A549 (cell line): Measurements from ENCODE around the gene POMGNT2. TPM values are rescaled to one million over a fixed set of nuclear protein-coding genes. Genes with fewer than 3 reads are reported as not detected.

Source experiments
- ATAC-seq, 2 experiments: fragments of 200-7000 bp in 1 of 2; fragments of >200 bp in 1 of 2; cut with Nextera tagmentation in 1 of 2; cut with Tn5 transposase in 1 of 2; 3 replicates each; pipeline versions ENCODE4 v1.8.0 to v1.9.1; 2018 to 2020; ENCODE audit warnings: mild to moderate bottlenecking in 1 of 2, moderate library complexity in 1 of 2
- CTCF ChIA-PET: fragments of 300-600 bp; sonication (Branson Sonifier 250); formaldehyde crosslinking; extraction: SDS; loops from one replicate; lab custom pipeline; 2021; ENCODE audit warnings: antibody characterized with exemption, inconsistent platforms; lab: Yijun Ruan, JAX
- POLR2A ChIA-PET: fragments of 350-600 bp; formaldehyde crosslinking; extraction: SDS; loops from one replicate; lab custom pipeline; 2021; ENCODE audit warnings: antibody characterized with exemption, inconsistent platforms; lab: Yijun Ruan, JAX
- DNase-seq, 2 experiments: peaks; one replicate each; pipeline versions ENCODE4 v3.0.0 to v3.0.0-alpha.2; 2011 to 2016; ENCODE audit warnings: low read depth in 1 of 2, low spot score in 1 of 2
- FAIRE-seq: peaks from 2 replicates; lab custom pipeline; 2011; peaks lifted over from hg19 to GRCh38; lab: Jason Lieb, UNC
- H3K27ac ChIP-seq, 2 experiments: fragments of >200 bp; sonication (Bioruptor Twin); formaldehyde crosslinking; 3 replicates each; pipeline ENCODE4 v1.5.1; 2016 to 2017
- H3K4me1 ChIP-seq: fragments of >200 bp; sonication (Bioruptor Twin); formaldehyde crosslinking; 3 replicates; pipeline ENCODE4 v1.6.1; 2016
- H3K4me2 ChIP-seq: fragments of >200 bp; sonication (Bioruptor Twin); formaldehyde crosslinking; 3 replicates; pipeline ENCODE4 v1.6.1; 2016
- H3K4me3 ChIP-seq: fragments of >200 bp; sonication (Bioruptor Twin); formaldehyde crosslinking; 3 replicates; pipeline ENCODE4 v1.5.1; 2016
- H3K9me3 ChIP-seq: fragments of >200 bp; sonication (Bioruptor Twin); formaldehyde crosslinking; 3 replicates; pipeline ENCODE4 v1.6.1; 2016
- CBX2 ChIP-seq: fragments of 200-600 bp; sonication (generic); IDR thresholded peaks from 2 replicates; pipeline ENCODE4 v1.6.1; 2016; ENCODE audit warnings: low read depth, mild to moderate bottlenecking, borderline replicate concordance
- CBX8 ChIP-seq: fragments of 200-600 bp; sonication (generic); IDR thresholded peaks from 2 replicates; pipeline ENCODE4 v1.6.1; 2016
- CEBPB ChIP-seq, 2 experiments: fragments of >200 bp in 1 of 2; sonication (Bioruptor Twin) in 1 of 2; formaldehyde crosslinking in 1 of 2; IDR thresholded peaks; 2 replicates each; pipeline ENCODE4 v1.6.1; 2012 to 2016
- FOXS1 ChIP-seq: fragments of 250-450 bp; sonication (Bioruptor Pico); IDR thresholded peaks from 2 replicates; pipeline ENCODE4 v1.5.0; 2020; ENCODE audit warnings: mild to moderate bottlenecking, moderate library complexity
- GATA3 ChIP-seq: IDR thresholded peaks from 2 replicates; pipeline ENCODE4 v1.6.1; 2012; ENCODE audit warnings: borderline replicate concordance
- HEYL ChIP-seq: fragments of 250-450 bp; sonication (Bioruptor Pico); IDR thresholded peaks from 2 replicates; pipeline ENCODE4 v1.8.0; 2021; ENCODE audit warnings: mild to moderate bottlenecking, moderate library complexity
- HOXB5 ChIP-seq: fragments of 250-450 bp; sonication (Bioruptor Pico); IDR thresholded peaks from 2 replicates; pipeline ENCODE4 v1.5.0; 2020; ENCODE audit warnings: mild to moderate bottlenecking, moderate library complexity
- KDM5A ChIP-seq: fragments of 200-600 bp; sonication (generic); IDR thresholded peaks from 2 replicates; pipeline ENCODE4 v1.6.1; 2016; ENCODE audit warnings: antibody characterized with exemption, mild to moderate bottlenecking
- NFE2L2 ChIP-seq: fragments of 150-350 bp; conservative IDR thresholded peaks from 2 replicates; pipeline ENCODE4 v1.6.1; 2014; ENCODE audit warnings: low read length
- NR3C1 ChIP-seq: fragments of >200 bp; sonication (Bioruptor Twin); formaldehyde crosslinking; IDR thresholded peaks from 3 replicates; pipeline ENCODE4 v1.6.1; 2017
- POLR2A ChIP-seq: IDR thresholded peaks from 2 replicates; pipeline ENCODE4 v1.6.1; 2012; ENCODE audit warnings: mild to moderate bottlenecking, low read length
- POLR2AphosphoS2 ChIP-seq: conservative IDR thresholded peaks from 2 replicates; pipeline ENCODE4 v1.6.1; 2012; ENCODE audit warnings: low read length, improper control_type of control experiment, inconsistent platforms
- RARB ChIP-seq: fragments of 250-450 bp; sonication (Bioruptor Pico); IDR thresholded peaks from 2 replicates; pipeline ENCODE4 v1.8.0; 2021; ENCODE audit warnings: mild to moderate bottlenecking, moderate library complexity
- RNF2 ChIP-seq: fragments of 200-600 bp; sonication (generic); IDR thresholded peaks from 2 replicates; pipeline ENCODE4 v1.6.1; 2016; ENCODE audit warnings: low read depth, mild to moderate bottlenecking, antibody characterized with exemption, moderate library complexity, borderline replicate concordance
- SREBF2 ChIP-seq: fragments of 450-650 bp; IDR thresholded peaks from 2 replicates; pipeline ENCODE4 v1.6.1; 2014; ENCODE audit warnings: mild to moderate bottlenecking, moderate library complexity
- TFCP2L1 ChIP-seq: fragments of 250-450 bp; sonication (Bioruptor Pico); IDR thresholded peaks from 2 replicates; pipeline ENCODE4 v1.5.0; 2021; ENCODE audit warnings: mild to moderate bottlenecking
- ZC3H11A ChIP-seq: fragments of 450-650 bp; IDR thresholded peaks from 2 replicates; pipeline ENCODE4 v1.6.1; 2014; ENCODE audit warnings: antibody characterized with exemption, mild to moderate bottlenecking
- ZNF302 ChIP-seq: fragments of 250-450 bp; sonication (Bioruptor Pico); IDR thresholded peaks from 2 replicates; pipeline ENCODE4 v1.9.0; 2021; ENCODE audit warnings: inconsistent platforms, mild to moderate bottlenecking, moderate library complexity
- WGBS: methylation state at CpG from one replicate; pipeline ENCODE4 v1.1.6; 2017; ENCODE audit errors: missing lambda C conversion rate; 5-methylcytosine and 5-hydroxymethylcytosine counted together
- polyA plus RNA-seq, 4 experiments: library from polyadenylated mRNA; depleted of rRNA in 3 of 4; stranded (reverse); fragments of >200 nt; fragmentation: RNase III in 1 of 4; extraction: RNeasy Plus Mini Kit Qiagen cat#74134 plus additional on column Dnase treatment in 1 of 4; gene quantifications; 2 replicates in 3 of 4; 3 replicates in 1 of 4; pipeline ENCODE4 v1.2.3, GENCODE V29; 2011 to 2017
- TF ChIP-seq, protein P1 (sequence below): fragments of 250-450 bp; sonication (Bioruptor Pico); IDR thresholded peaks from 2 replicates; pipeline ENCODE4 v1.5.0; 2021; ENCODE audit warnings: mild to moderate bottlenecking, moderate library complexity, borderline replicate concordance
- TF ChIP-seq, protein P2 (sequence below): fragments of 250-450 bp; sonication (Bioruptor Pico); IDR thresholded peaks from 2 replicates; pipeline ENCODE4 v1.5.0; 2020; ENCODE audit warnings: low read depth, mild to moderate bottlenecking, moderate library complexity
- TF ChIP-seq, protein P3 (sequence below): fragments of 150-350 bp; IDR thresholded peaks from 2 replicates; pipeline ENCODE4 v1.6.1; 2014; ENCODE audit warnings: low read depth, mild to moderate bottlenecking, low read length
- TF ChIP-seq, protein P4 (sequence below): IDR thresholded peaks from 2 replicates; pipeline ENCODE4 v1.6.1; 2012
- TF ChIP-seq, protein P5 (sequence below): IDR thresholded peaks from 2 replicates; pipeline ENCODE4 v1.6.1; 2012; ENCODE audit warnings: low read depth, borderline replicate concordance

Gene POMGNT2
- polyA plus RNA-seq, 2 of the 4 experiments (the other 2 are of a cell fraction), result 7.9 to 9.6 TPM

DNA sequence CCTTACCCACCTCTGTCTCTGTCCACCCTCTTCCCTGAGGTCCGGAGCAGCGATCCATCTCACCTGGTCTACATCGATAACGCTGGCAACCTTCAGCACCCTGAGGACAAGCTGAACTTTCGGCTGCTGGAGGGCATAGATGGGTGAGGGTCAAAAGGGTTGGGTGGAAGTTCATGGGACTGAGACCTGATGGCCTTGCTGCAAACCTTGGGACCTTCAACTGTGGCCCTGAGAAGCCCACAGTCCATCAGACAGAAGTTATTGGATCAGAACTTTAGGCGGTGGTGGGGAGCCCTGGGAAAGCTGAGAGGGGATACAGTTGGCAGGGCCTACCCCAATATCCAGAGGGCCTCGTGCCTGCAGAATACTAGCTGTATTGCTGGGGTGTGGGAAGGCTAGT, 50.5 kb downstream of the POMGNT2 start:
- FAIRE-seq (no peak), ATAC-seq (no peak), DNase-seq (no peak)
- Histone ChIP-seq H3K27ac (no peak overlapping the region), H3K4me3 (no peak overlapping the region), H3K9me3 (no peaks in the 10 kb centered on the region), H3K4me1 (no peaks in the 10 kb centered on the region), H3K4me2 (no peak overlapping the region)
- TF ChIP-seq, protein P1, sequence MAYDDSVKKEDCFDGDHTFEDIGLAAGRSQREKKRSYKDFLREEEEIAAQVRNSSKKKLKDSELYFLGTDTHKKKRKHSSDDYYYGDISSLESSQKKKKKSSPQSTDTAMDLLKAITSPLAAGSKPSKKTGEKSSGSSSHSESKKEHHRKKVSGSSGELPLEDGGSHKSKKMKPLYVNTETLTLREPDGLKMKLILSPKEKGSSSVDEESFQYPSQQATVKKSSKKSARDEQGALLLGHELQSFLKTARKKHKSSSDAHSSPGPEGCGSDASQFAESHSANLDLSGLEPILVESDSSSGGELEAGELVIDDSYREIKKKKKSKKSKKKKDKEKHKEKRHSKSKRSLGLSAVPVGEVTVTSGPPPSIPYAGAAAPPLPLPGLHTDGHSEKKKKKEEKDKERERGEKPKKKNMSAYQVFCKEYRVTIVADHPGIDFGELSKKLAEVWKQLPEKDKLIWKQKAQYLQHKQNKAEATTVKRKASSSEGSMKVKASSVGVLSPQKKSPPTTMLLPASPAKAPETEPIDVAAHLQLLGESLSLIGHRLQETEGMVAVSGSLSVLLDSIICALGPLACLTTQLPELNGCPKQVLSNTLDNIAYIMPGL (CRISPR knock-in tag), result no peak
- TF ChIP-seq CEBPB (IDR thresholded peaks at IDR 0.05) (no peak), CBX2 (no peak), SREBF2 (no peak), NR3C1 (no peak), ZC3H11A (no peak), CBX8 (no peak), FOXS1 (no peak), RNF2 (no peak), POLR2A (no peak), POLR2AphosphoS2 (no peak), RARB (CRISPR knock-in tag) (no peak), HOXB5 (no peak)
- TF ChIP-seq, protein P2, sequence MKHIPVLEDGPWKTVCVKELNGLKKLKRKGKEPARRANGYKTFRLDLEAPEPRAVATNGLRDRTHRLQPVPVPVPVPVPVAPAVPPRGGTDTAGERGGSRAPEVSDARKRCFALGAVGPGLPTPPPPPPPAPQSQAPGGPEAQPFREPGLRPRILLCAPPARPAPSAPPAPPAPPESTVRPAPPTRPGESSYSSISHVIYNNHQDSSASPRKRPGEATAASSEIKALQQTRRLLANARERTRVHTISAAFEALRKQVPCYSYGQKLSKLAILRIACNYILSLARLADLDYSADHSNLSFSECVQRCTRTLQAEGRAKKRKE (CRISPR knock-in tag), result no peak
- WGBS, result 48% methylated on average over 6 of the region's 7 CpGs
- POLR2A ChIA-PET, result no interaction called here
- CTCF ChIA-PET, result no interaction called here

DNA sequence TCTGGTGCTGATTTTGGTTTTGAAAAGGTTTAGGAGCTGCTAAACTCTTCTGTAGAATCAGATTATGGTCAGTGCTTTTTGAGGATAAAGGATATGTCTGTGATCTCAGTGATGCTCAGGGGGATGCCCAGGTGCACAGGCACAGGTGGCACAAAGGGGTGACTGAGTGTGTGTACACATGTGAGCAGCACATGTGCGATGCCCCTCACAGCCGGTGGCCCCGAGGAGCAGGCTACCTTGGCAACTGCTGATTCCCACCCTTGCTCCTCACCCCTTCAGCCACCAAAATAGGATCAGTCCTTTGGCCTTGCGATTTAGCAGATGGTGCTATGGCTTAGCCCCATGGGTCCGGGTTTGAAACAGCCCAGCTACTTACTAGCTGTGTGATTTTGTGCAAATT, 51.1 kb downstream of the POMGNT2 start:
- DNase-seq (no peak), ATAC-seq (no peak), FAIRE-seq (no peak)
- ChIA-PET POLR2A (no interaction called here), CTCF (no interaction called here)
- no peak overlapping the region for H3K4me3 ChIP-seq
- 20% methylated on average over 4 of the region's 5 CpGs for WGBS
- TF ChIP-seq TFCP2L1 (CRISPR knock-in tag) (no peak), NFE2L2 (no peak), CBX2 (no peak), ZC3H11A (no peak), ZNF302 (no peak), KDM5A (no peak), HEYL (CRISPR knock-in tag) (no peak), GATA3 (no peak)
- TF ChIP-seq, protein P3, sequence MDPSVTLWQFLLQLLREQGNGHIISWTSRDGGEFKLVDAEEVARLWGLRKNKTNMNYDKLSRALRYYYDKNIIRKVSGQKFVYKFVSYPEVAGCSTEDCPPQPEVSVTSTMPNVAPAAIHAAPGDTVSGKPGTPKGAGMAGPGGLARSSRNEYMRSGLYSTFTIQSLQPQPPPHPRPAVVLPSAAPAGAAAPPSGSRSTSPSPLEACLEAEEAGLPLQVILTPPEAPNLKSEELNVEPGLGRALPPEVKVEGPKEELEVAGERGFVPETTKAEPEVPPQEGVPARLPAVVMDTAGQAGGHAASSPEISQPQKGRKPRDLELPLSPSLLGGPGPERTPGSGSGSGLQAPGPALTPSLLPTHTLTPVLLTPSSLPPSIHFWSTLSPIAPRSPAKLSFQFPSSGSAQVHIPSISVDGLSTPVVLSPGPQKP, result no peak
- TF ChIP-seq, protein P4, sequence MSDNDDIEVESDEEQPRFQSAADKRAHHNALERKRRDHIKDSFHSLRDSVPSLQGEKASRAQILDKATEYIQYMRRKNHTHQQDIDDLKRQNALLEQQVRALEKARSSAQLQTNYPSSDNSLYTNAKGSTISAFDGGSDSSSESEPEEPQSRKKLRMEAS, result no peak
- TF ChIP-seq, protein P1 (CRISPR knock-in tag), result no peak
- TF ChIP-seq, protein P5, sequence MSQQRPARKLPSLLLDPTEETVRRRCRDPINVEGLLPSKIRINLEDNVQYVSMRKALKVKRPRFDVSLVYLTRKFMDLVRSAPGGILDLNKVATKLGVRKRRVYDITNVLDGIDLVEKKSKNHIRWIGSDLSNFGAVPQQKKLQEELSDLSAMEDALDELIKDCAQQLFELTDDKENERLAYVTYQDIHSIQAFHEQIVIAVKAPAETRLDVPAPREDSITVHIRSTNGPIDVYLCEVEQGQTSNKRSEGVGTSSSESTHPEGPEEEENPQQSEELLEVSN, result no peak
- no peak overlapping the region for H3K4me2 ChIP-seq
- H3K9me3 ChIP-seq, result no peaks in the 10 kb centered on the region
- H3K27ac ChIP-seq, result no peak overlapping the region
- no peaks in the 10 kb centered on the region for H3K4me1 ChIP-seq
